Activated CD4-positive, alpha-beta T cell treated with anti-CD3 and anti-CD28 coated beads, Interleukin-2, amount 50 U/mL, for 1 hour (primary cell): ENCODE results near the gene RAD1.

Experiments
- DNase-seq: peaks from one replicate; pipeline ENCODE4 v3.0.0-alpha.2; 2020

Gene RAD1

GRCh38 chr5:34915856-34916192 lies 520 bp upstream of the RAD1 start:
- no peak for DNase-seq

GRCh38 chr5:34914671-34915138 lies 599 bp downstream of the RAD1 start:
- DNase-seq, result peak; percentile 4

- no peak for DNase-seq
Observed at GRCh38 chr5:34913072-34913471, 2.2 kb downstream of the RAD1 start.

DNA sequence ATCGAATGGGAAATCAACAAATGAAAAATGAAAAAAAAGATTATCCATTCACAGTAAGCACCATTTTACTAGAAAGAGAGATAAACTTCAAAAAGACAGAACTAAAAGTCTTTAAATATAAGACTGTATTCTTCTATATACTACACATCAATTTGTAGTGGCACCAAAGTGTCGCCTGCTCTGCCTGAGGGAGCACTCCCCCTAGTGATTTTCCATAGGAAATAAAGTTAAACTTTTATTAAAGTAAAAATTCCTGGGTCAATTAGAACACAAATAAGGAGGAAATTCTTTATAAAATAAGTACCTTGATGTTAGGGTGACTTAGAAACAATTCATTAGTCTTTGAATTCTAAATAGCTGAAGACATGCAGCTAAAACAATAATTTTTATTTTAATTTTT lies 9.7 kb downstream of the RAD1 start:
- DNase-seq, result no peak

- no peak for DNase-seq
Observed at GRCh38 chr5:34903260-34903659, 12.0 kb downstream of the RAD1 start.

GRCh38 chr5:34900652-34901051 lies 14.7 kb downstream of the RAD1 start:
- DNase-seq, result no peak

DNA sequence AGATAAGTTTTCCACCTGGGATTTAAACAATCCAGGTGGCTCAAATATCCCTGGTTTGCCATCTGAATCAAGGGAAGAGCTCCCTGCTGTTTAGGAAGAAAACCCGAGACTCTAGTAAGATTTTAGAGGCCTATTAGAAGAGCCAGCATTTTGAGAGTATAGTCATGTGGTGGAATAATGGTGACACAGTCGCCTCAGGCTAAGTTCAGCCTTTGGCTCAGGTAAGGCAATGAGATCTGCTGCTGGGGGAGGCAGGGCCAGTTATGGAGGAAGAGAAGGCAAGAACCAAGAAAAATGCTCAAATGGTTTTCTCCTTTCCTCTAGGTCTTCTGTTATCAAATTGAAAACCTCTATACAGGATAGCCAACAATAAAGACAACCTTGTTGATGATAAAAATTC lies 16.2 kb downstream of the RAD1 start:
- no peak for DNase-seq

DNA sequence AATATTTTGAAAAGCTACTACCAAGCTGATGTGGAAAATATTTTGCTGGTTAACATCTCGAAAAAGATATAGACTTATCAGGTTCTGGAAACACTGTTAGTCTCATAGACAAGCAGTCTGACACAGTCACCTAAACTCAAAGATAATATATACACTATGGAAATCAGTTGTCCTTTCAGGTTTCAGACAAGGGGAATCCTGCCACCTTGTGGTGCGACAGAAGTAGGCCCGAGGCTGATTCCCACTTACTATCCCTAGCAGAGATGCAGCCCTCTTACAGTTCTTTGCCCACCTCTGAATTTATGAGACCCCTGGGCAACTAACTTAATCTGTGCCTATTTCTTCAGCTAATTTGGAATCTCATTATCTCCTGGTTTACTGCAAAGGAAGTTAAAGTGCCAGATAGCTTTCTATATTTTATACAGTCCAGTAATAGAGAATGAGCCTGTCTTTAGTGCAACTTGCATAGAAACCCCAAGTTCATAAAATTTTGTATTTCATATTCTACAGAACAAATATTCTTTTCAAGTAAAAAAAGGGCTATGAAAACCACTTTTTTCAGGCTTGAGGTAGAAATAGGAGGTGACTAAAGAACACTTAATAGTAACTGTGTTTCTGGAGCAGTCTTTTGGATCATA lies 16.9 kb downstream of the RAD1 start:
- DNase-seq, result peak; percentile 62

- no peak for DNase-seq
Observed at GRCh38 chr5:34897646-34898045, 17.7 kb downstream of the RAD1 start.

- DNase-seq, result no peak
Observed at GRCh38 chr5:34895641-34896419, 19.5 kb downstream of the RAD1 start.

DNA sequence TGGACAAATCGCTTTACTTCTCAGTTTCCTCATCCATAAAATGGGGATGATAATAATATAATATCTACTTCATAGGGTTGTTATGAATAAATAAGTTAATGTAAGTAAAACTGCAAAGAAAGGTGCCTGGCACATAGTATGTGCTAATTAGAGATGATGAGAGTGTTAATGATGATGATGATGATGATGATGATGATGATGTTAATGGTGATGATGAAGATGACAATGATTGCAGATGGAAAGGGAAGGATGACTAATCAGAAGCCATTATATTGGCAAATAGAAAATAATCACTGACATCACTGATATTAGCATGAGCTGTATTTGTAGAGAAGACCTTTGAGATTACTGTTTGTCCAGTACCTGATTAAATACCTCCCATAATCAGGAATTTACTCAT lies 20.6 kb downstream of the RAD1 start:
- DNase-seq, result no peak

GRCh38 chr5:34892414-34892813 lies 22.9 kb downstream of the RAD1 start:
- no peak for DNase-seq

DNA sequence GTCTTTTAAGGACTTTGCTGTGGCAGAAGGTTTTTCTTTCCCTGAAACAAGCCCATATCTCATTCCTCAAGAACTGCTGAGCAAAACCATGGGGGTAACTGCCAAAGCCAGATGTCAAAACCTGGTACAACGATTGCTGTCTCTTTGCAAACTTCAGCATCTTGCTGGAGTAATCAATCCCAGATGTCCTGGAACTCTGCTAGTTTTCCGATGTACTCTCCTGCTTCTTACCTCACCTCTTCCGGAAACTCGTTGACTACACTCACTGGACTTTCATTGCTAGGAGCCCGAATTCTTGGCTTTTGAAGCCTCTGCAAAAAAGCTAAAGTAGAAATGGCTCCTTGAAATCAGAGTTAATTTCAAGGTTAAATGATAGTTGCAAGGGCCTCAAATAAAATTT lies 23.3 kb downstream of the RAD1 start:
- no peak for DNase-seq

DNA sequence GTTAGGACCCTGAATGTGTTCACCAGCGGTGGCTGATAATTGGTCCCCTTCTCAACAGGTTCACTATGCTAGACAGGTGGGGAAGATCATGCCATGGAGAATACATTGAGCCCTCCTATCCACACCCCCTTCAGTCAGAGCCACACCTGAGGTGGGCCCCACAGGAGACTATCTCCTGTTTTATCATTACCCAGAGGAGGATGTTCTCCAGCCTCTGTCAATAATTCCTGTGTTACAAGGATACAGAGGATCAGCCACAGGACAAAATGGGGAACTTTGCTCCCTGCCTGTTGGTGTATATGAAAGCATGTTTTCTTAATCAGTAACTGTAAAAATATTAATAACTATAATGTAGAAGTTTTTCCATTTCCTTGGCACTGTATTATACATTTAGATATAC lies 25.9 kb downstream of the RAD1 start:
- DNase-seq, result no peak

GRCh38 chr5:34886392-34887119 lies 28.7 kb downstream of the RAD1 start:
- DNase-seq, result no peak

DNA sequence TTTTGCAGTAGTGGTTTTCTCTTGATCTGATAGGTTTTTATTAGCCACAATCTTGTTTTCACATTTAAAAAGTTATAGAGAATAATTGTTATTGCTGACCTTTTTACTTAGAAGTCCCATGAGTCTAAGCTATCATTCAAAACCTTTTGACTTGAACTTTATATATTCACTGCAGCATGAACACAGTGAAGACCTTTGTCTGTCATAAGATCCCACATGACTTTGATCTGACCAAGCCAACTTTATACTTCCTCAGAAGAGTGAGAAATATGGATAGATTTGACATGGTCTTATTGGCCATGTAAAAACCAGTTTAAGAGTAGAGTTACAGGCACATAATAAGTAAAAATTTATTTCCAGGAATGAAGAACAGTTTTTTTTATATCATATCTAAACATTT lies 34.1 kb downstream of the RAD1 start:
- DNase-seq, result no peak

GRCh38 chr5:34876275-34876674 lies 39.0 kb downstream of the RAD1 start:
- DNase-seq, result no peak

DNA sequence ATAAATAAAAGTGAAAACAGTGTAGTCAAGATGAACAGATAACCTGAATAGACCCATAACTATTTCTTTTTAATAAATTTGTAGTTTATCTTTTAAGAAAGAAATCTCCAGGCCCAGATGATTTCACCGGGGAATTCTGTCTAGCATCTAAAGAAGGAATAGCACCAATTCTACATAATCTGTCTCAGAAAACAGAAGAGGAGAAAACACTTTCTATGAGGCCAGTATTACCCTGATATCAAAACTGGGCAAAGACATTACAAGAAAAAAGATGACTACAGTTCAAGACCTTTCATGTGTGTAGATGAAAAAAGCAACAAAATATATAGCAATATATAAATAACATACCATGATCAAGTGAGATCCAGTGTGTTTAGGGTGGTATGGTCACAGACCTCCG lies 44.9 kb downstream of the RAD1 start:
- DNase-seq, result no peak

GRCh38 chr5:34869256-34869655 lies 46.0 kb downstream of the RAD1 start:
- no peak for DNase-seq

GRCh38 chr5:34868791-34869190 lies 46.5 kb downstream of the RAD1 start:
- no peak for DNase-seq

GRCh38 chr5:34867660-34868059 lies 47.6 kb downstream of the RAD1 start:
- no peak for DNase-seq

GRCh38 chr5:34866989-34867471 lies 48.3 kb downstream of the RAD1 start:
- DNase-seq, result no peak

GRCh38 chr5:34865091-34865490 lies 50.2 kb downstream of the RAD1 start:
- no peak for DNase-seq

DNA sequence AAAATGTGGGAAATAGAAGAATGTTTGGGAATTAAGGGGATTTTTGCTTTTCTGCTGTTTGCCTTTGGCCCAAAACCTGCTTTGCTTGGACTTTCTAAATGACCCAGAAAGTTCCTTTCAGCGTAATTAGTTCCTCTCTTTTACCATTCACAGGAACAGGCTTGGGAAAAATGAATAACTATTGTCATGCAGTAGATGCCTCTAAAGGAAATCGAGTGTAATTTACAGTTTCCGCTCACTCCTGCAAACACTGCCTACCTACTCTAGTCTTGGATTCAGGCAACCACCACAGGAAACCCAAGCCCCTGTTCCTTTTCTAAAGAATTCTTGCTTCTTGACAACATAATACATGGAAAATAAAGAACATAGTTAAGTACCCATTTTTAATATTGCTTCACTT lies 51.4 kb downstream of the RAD1 start:
- no peak for DNase-seq
